Epithelial cell of esophagus (primary cell): Measurements from ENCODE around the gene ZFPM1.
A peak's percentile ranks its signal among the peaks of the same experiment; 100 is the strongest.

Experiments used
- DNase-seq: peaks from one replicate; pipeline ENCODE4 v3.0.0; 2010; ENCODE audit warnings: low read depth
- H3K4me3 ChIP-seq: 2 replicates; pipeline ENCODE4 v1.5.1; 2011; ENCODE audit warnings: mild to moderate bottlenecking, low read length, control low read depth
- TF ChIP-seq, protein P1 (sequence below): IDR thresholded peaks from 2 replicates; pipeline ENCODE4 v1.5.1; 2011; ENCODE audit warnings: low read depth, mild to moderate bottlenecking, low read length, control low read depth, inconsistent platforms; ENCODE audit not compliant: insufficient read depth; ENCODE audit errors: missing control alignments

The ZFPM1 gene

DNA sequence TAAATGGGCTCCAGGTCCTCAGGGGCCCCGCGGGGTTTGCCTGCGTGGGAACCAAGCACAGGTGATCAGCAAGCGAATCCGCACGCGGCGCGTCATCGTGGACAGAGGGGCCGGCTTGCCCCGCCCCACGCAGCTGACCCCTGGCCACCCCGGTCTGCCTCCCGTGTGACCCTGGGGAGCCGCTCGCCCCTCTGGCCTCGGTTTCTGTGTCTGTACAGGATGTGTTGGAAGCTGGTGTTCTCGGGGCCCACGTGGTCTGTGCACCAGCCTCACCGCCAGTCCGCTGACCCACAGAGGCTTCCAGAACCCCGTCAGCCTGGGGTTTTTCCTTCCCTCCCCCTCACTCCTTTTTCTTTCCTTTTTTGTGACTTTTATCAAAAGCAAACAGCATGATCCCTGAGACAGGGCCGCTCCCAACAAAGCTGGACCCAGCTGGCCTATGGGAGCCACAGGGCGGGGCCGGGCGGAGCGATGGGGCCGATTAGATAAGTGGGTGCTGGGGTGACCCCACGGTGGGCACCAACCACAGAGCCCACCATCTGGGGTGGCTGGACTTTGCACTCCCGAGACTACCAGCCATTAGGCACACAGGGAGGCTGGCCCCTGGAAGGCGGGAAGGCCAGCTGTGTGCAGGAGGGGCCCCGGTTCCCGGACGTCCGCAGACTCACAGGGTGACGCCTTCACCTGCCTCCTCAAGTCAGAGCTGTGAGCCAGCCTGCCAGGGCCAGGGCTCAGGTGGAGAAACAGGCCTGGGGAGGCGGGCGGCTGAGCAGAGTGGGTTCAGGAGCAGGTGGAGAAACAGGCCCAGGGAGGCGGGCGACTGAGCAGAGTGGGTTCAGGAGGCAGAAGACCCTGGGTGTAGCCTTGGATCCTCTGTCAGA lies 56.0 kb downstream of the ZFPM1 start:
- TF ChIP-seq, protein P1, sequence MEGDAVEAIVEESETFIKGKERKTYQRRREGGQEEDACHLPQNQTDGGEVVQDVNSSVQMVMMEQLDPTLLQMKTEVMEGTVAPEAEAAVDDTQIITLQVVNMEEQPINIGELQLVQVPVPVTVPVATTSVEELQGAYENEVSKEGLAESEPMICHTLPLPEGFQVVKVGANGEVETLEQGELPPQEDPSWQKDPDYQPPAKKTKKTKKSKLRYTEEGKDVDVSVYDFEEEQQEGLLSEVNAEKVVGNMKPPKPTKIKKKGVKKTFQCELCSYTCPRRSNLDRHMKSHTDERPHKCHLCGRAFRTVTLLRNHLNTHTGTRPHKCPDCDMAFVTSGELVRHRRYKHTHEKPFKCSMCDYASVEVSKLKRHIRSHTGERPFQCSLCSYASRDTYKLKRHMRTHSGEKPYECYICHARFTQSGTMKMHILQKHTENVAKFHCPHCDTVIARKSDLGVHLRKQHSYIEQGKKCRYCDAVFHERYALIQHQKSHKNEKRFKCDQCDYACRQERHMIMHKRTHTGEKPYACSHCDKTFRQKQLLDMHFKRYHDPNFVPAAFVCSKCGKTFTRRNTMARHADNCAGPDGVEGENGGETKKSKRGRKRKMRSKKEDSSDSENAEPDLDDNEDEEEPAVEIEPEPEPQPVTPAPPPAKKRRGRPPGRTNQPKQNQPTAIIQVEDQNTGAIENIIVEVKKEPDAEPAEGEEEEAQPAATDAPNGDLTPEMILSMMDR = no peak
- DNase-seq = peak; percentile 78
- no peak overlapping the region for H3K4me3 ChIP-seq

DNA sequence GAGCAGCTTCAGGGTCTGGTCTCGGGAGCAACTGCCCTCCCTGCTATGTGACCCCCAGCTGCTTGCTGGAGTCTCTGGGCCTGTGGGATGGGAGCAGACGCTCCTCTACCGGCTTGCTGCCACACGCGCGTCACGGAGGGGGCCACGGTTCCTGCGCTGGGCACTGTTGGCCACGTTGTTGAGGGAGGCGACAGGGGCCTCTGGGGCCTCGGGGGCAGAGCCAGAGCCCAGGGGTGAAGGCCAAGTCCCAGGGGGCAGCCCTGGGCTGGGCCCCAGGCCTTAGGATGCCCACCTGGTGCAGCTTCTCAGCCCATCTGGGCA lies 56.6 kb downstream of the ZFPM1 start:
- DNase-seq = no peak
- no peak overlapping the region for H3K4me3 ChIP-seq
- TF ChIP-seq, protein P1 = no peak

DNA sequence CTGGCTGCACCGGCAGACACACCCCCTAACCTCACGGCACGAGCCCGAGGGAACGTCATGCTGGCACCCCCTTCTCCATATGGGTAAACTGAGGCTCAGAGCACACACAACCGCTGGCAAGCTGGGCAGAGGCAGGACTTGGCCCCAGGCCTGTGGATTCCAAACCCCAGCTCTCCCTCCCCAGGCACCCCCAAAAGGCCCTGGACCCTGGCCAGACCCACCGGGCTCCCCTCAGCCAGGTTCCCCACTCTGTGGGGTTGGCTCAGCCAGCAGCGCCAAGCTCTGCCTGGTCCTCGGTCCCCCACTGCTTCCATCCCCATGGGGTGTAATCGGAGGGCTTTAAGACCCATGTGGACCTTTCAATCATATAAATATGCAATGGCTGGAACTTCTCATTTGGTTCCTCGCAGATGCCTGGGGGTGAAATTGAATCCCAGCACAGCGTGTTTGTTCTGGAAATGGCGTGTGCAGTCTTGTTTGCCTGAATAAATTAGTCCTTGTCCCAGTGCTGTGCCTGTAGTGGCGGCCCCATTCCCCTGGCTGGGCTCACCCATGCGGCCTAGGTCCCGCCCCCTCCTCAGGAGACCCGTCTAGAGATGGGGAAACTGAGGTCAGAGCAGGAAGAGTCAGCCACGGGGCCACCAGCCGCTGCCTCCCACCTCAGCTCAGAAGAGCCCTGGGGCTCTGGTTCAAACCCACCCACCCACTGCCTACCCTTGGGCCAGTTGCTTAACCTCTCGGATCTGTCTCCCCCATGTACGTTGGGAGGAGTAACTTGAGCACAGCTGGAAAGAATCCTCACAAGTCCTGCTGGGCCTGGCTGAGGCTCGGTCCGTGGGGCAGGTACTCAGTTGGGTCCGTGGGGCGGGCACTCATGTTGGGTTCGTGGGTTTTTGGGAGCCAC lies 57.3 kb downstream of the ZFPM1 start:
- no peak overlapping the region for H3K4me3 ChIP-seq
- peak; percentile 84 for DNase-seq
- TF ChIP-seq, protein P1 = no peak

DNA sequence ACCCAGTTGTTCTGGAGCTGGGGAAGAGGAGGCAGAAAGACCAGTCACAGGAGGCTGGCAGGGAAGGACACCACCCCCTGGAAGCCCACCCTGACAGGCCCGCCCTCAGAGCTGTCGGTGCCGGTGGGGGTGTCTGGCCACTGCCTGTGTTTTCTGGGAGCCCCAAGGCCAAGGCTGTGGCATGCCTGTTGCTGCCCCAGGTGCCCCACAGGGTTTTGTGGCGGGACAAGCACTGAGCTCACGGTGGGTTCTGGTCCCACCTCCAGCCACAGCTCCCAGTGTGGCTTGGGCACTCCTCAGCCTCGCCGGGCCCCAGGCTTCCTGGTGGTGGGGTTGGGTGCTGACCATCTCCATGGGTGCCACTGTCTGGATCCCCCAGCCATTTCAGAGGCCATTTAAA lies 58.0 kb downstream of the ZFPM1 start:
- no peak for DNase-seq
- TF ChIP-seq, protein P1 = no peak
- H3K4me3 ChIP-seq = no peak overlapping the region

GRCh38 chr16:88511906-88512305 lies 58.8 kb downstream of the ZFPM1 start:
- H3K4me3 ChIP-seq = no peak overlapping the region
- TF ChIP-seq, protein P1 = no peak
- DNase-seq = no peak

- H3K4me3 ChIP-seq = no peak overlapping the region
- DNase-seq = no peak
- TF ChIP-seq, protein P1 = no peak
Observed at GRCh38 chr16:88512728-88513696, 59.9 kb downstream of the ZFPM1 start.
